ENCODE results near the gene AP2A2. TPM values are rescaled to one million over a fixed set of nuclear protein-coding genes. Genes with fewer than 3 reads are reported as not detected.

AP2A2 gene
- total RNA-seq, 1 experiment from 2014 or later, result 70.6 TPM

DNA sequence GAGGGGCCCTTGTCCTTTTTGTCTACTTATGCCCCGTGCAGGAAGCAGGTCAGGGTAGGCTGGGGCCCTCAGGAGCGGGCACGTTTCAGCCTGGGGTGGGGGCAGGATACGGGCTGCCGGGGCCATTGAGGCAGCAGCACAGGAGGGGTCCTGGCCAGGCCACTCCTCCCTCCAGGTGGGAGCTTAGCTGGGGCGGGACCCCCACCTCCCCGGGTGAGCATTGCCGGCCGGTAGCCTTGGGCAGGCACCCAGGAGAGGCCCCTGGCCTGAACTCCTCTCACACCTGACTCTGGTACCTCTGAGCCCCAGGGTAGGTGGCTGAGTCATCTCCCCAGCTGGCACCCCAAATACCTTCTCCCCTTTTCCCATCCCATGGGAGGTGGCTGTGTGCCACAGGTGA is 115.8 kb downstream of the AP2A2 start:
- intact Hi-C loops (cut with micrococcal nuclease), result no loop called here
- peaks cover 11% of the 10 kb centered on the region for H3K4me1 Mint-ChIP-seq (ENCODE audit: insufficient read depth, unreplicated experiment)
- peaks cover 9% of the 10 kb centered on the region for H3K9me3 Mint-ChIP-seq (ENCODE audit: unreplicated experiment)
- peaks cover under 1% of the 10 kb centered on the region for H3K27me3 Mint-ChIP-seq (ENCODE audit: insufficient read depth, unreplicated experiment)
- ChIA-PET CTCF (interaction anchor here (1.6 kb wide), 1 partner anchor 10 kb away, joined by 4 read pairs; no protein-coding TSS in a partner anchor), POLR2A (no interaction called here)
- no peak overlapping the region for H3K27ac Mint-ChIP-seq (ENCODE audit: low read depth, unreplicated experiment)
- no peak overlapping the region for H3K4me3 Mint-ChIP-seq (ENCODE audit: unreplicated experiment)
- H3K36me3 Mint-ChIP-seq (ENCODE audit: insufficient read depth, unreplicated experiment), result no peaks in the 10 kb centered on the region
- no TSS peak for BruUV-seq (replicated peaks)
- peak; percentile 49 for DNase-seq (ENCODE audit: unreplicated experiment)
- TF ChIP-seq, protein P1, sequence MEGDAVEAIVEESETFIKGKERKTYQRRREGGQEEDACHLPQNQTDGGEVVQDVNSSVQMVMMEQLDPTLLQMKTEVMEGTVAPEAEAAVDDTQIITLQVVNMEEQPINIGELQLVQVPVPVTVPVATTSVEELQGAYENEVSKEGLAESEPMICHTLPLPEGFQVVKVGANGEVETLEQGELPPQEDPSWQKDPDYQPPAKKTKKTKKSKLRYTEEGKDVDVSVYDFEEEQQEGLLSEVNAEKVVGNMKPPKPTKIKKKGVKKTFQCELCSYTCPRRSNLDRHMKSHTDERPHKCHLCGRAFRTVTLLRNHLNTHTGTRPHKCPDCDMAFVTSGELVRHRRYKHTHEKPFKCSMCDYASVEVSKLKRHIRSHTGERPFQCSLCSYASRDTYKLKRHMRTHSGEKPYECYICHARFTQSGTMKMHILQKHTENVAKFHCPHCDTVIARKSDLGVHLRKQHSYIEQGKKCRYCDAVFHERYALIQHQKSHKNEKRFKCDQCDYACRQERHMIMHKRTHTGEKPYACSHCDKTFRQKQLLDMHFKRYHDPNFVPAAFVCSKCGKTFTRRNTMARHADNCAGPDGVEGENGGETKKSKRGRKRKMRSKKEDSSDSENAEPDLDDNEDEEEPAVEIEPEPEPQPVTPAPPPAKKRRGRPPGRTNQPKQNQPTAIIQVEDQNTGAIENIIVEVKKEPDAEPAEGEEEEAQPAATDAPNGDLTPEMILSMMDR (IDR thresholded peaks at IDR 0.05; ENCODE audit: unreplicated experiment), result no peak

DNA sequence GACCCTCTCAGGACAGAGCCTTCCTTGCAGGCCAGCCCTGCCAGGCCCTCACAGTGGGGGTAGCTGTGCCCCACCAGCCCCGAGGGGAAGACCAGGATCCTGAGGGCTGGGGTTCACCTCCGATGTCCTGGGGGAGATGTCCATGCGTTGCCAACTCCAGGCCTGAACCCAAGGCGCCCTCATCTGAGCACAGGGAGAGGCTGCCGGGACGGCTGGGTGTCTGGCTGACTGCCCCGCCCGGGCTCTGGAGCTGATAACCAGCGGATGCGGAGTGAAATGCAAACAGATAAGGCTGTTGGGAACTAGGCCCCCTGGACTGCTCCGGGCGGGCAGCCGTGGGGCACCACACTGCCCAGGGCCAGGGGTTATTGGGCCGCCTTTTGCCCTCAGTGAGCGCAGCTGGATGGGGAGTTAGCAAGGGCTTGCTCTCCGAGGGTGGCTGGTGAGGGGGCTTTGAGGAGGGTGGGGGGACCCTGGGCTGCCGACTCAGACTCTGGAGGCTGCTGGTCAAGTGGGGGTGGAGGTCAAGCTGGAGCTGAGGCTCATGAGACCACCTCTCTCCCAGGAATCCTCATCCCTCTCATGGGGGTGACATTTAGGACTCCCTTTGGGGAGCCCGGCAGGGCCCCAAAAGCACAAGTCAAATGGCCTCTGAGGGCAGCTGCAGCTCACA is 116.4 kb downstream of the AP2A2 start:
- BruUV-seq (replicated peaks), result no TSS peak
- TF ChIP-seq, protein P1 (IDR thresholded peaks at IDR 0.05; ENCODE audit: unreplicated experiment), result no peak
- peak; percentile 33 for DNase-seq (ENCODE audit: unreplicated experiment)
- H3K4me1 Mint-ChIP-seq (ENCODE audit: insufficient read depth, unreplicated experiment), result peaks cover 11% of the 10 kb centered on the region
- H3K4me3 Mint-ChIP-seq (ENCODE audit: unreplicated experiment), result no peak overlapping the region
- ChIA-PET CTCF (interaction anchor here (1.6 kb wide), 1 partner anchor 9 kb away, joined by 4 read pairs; no protein-coding TSS in a partner anchor), POLR2A (interaction anchor here (0.6 kb wide), 1 partner anchor 91 kb away, joined by 3 read pairs; no protein-coding TSS in a partner anchor)
- peaks cover 9% of the 10 kb centered on the region for H3K9me3 Mint-ChIP-seq (ENCODE audit: unreplicated experiment)
- peaks cover 7% of the 10 kb centered on the region for H3K27me3 Mint-ChIP-seq (ENCODE audit: insufficient read depth, unreplicated experiment)
- no peaks in the 10 kb centered on the region for H3K36me3 Mint-ChIP-seq (ENCODE audit: insufficient read depth, unreplicated experiment)
- H3K27ac Mint-ChIP-seq (ENCODE audit: low read depth, unreplicated experiment), result no peak overlapping the region
- intact Hi-C loops (cut with micrococcal nuclease), result no loop called here

DNA sequence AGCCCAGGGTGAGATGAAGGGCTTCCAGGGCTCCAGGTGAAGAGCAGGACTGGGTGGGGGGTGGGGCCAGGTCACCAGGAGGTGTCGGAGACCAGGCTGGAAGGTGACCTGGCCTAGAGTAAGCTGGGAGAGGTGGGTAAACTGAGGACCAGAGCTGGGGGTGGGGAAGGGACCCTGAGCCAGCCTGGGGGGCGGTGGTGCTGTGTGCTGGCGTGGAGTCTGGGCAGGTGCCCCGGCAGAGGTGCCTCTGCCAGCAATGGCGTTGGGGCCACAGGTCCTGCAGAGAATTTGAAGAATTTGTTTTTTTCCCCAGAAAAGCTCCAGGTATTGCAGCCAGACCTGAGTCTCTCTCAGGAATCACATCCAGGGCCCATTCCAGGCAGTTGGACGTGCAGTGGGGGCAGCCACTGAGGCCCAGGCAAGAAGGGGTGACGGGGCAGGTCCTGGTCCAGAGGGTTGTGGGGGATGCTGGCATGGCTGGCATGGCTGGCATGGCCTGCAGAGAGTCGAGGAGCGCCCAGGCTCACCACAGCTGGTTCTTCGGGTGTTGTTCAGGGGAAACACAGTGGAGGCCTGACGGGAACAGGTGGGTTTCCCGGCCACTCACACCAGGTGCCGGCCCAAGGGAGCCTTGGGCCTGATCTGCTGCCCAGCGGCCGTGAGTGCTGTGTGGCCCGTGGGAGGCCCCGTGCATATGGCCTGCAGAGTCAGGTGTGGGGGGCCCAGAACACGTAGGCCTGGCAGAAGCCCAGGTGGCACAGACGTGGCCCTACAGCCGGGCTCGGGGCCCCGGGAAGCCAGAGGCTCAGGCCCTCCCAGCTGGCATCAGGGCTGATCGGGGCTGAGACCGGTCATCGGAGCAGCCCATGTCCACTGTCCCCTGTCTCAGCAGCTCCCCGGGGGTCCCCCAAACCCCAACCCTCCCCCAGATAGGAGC is 117.2 kb downstream of the AP2A2 start:
- BruUV-seq (replicated peaks), result no TSS peak
- intact Hi-C loops (cut with micrococcal nuclease), result no loop called here
- peaks cover 14% of the 10 kb centered on the region for H3K27me3 Mint-ChIP-seq (ENCODE audit: insufficient read depth, unreplicated experiment)
- H3K36me3 Mint-ChIP-seq (ENCODE audit: insufficient read depth, unreplicated experiment), result no peaks in the 10 kb centered on the region
- H3K9me3 Mint-ChIP-seq (ENCODE audit: unreplicated experiment), result peaks cover 9% of the 10 kb centered on the region
- peaks cover 11% of the 10 kb centered on the region for H3K4me1 Mint-ChIP-seq (ENCODE audit: insufficient read depth, unreplicated experiment)
- ChIA-PET CTCF (no interaction called here), POLR2A (interaction anchor here (0.6 kb wide), 3 partner anchors 17 to 108 kb away, joined by 3 read pairs; no protein-coding TSS in a partner anchor)
- TF ChIP-seq, protein P1 (IDR thresholded peaks at IDR 0.05; ENCODE audit: unreplicated experiment), result no peak
- no peak overlapping the region for H3K4me3 Mint-ChIP-seq (ENCODE audit: unreplicated experiment)
- H3K27ac Mint-ChIP-seq (ENCODE audit: low read depth, unreplicated experiment), result no peak overlapping the region
- DNase-seq (ENCODE audit: unreplicated experiment), result no peak

DNA sequence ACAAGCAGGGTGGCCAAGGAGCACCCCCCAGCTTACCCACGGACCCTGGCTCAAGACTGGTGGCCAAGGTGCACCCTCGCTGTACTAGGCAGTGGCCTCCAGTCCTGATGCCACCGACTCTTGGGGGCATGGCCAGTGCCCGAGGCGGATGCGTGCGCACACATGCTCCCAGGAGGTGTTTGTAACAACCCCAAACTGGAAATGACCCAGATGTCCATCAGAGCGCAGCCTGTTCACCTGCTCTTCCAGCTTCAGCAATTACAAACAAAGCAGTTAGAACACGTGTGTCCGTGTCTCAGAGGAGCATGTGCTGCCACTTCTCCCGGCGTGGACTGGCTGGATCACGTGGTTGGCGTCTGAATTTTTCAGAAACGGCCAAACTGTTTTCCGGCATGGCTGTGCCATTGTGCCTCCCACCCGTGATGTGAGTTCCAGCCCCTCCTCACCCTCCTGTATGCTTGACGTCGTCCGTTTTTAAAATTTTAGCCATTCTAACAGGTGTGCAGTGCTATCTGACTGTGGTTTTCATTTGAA is 118.0 kb downstream of the AP2A2 start:
- no peak overlapping the region for H3K4me3 Mint-ChIP-seq (ENCODE audit: unreplicated experiment)
- peaks cover 11% of the 10 kb centered on the region for H3K4me1 Mint-ChIP-seq (ENCODE audit: insufficient read depth, unreplicated experiment)
- ChIA-PET CTCF (no interaction called here), POLR2A (no interaction called here)
- peaks cover 14% of the 10 kb centered on the region for H3K27me3 Mint-ChIP-seq (ENCODE audit: insufficient read depth, unreplicated experiment)
- no peaks in the 10 kb centered on the region for H3K36me3 Mint-ChIP-seq (ENCODE audit: insufficient read depth, unreplicated experiment)
- no peak overlapping the region for H3K27ac Mint-ChIP-seq (ENCODE audit: low read depth, unreplicated experiment)
- no TSS peak for BruUV-seq (replicated peaks)
- no peak for DNase-seq (ENCODE audit: unreplicated experiment)
- TF ChIP-seq, protein P1 (IDR thresholded peaks at IDR 0.05; ENCODE audit: unreplicated experiment), result no peak
- peaks cover 9% of the 10 kb centered on the region for H3K9me3 Mint-ChIP-seq (ENCODE audit: unreplicated experiment)
- intact Hi-C loops (cut with micrococcal nuclease), result no loop called here
